Breast epithelium (tissue), 4 donors: ENCODE measurements around the gene HEXIM1. TPM values are rescaled to one million over a fixed set of nuclear protein-coding genes. Genes with fewer than 3 reads are reported as not detected.
A peak's percentile ranks its signal among the peaks of the same experiment; 100 is the strongest.

ENCODE experiments used
- DNase-seq, 2 donors: peaks; one replicate each; pipeline ENCODE4 v3.0.0-alpha.2; 2019; ENCODE audit warnings: low spot score in 2 of 2
- H3K27ac ChIP-seq, 2 donors: fragments of 200-600 bp; sonication (generic) in 1 of 2; one replicate each; pipeline ENCODE4 v1.5.1; 2016 to 2019; ENCODE audit warnings: mild to moderate bottlenecking in 1 of 2
- H3K27me3 ChIP-seq, 2 donors: fragments of 200-600 bp; sonication (generic) in 1 of 2; one replicate each; pipeline versions ENCODE4 v1.5.1 to v1.6.0; 2017 to 2019; ENCODE audit warnings: control low read depth in 1 of 2, mild to moderate bottlenecking in 1 of 2
- H3K36me3 ChIP-seq: fragments of 200-600 bp; one replicate; pipeline ENCODE4 v1.5.1; 2019
- H3K4me1 ChIP-seq, 2 donors: fragments of 200-600 bp; sonication (generic); one replicate each; pipeline ENCODE4 v1.5.1; 2016 to 2019; ENCODE audit warnings: control low read depth in 1 of 2
- H3K4me3 ChIP-seq, 3 donors: fragments of 200-600 bp; sonication (generic); 1 replicate in 2 of 3; 2 replicates in 1 of 3; pipeline ENCODE4 v1.5.1; 2016 to 2019; ENCODE audit warnings: mild to moderate bottlenecking in 3 of 3, moderate library complexity in 2 of 3
- H3K9me3 ChIP-seq, 2 donors: fragments of 200-600 bp; sonication (generic) in 1 of 2; one replicate each; pipeline ENCODE4 v1.5.1; 2016 to 2019; ENCODE audit warnings: control low read depth in 1 of 2
- CTCF ChIP-seq, 3 donors: fragments of 450-650 bp; IDR thresholded peaks; one replicate each; pipeline ENCODE4 v1.5.1; 2016 to 2017; ENCODE audit warnings: antibody characterized with exemption in 3 of 3, mild to moderate bottlenecking in 3 of 3, moderate library complexity in 3 of 3
- POLR2A ChIP-seq: fragments of 450-650 bp; IDR thresholded peaks from one replicate; pipeline ENCODE4 v1.6.1; 2016; ENCODE audit warnings: antibody characterized with exemption, mild to moderate bottlenecking, moderate library complexity
- POLR2AphosphoS5 ChIP-seq, 3 donors: sonication (generic); formaldehyde crosslinking; IDR thresholded peaks; one replicate each; pipeline ENCODE4 v1.6.1; 2017; ENCODE audit warnings: antibody characterized with exemption in 3 of 3
- intact Hi-C: fragments of 100-400 bp; cut with DNase I; formaldehyde crosslinking; loops from one replicate; pipeline ENCODE4 v1.15.1; 2023; ENCODE audit warnings: low total_unique reads
- total RNA-seq, 3 donors: library from RNA; depleted of rRNA; stranded (reverse); fragments of >200 nt; gene quantifications; one replicate each; pipeline ENCODE4 v1.1.0, GENCODE V29; 2016

Gene HEXIM1
- 10 to 100 TPM; 21.3 to 35.6 (median 33.4) TPM for total RNA-seq

- intact Hi-C loops = no loop called here
Measured at GRCh38 chr17:45148183-45149036, at the start of gene HEXIM1. HEXIM1 (plus strand) TSS chr17:45148475; CDS start chr17:45149191, 716 bp downstream.

GRCh38 chr17:45098869-45099616, 49.2 kb upstream of the HEXIM1 start:
- peaks cover 5% of the 10 kb centered on the region for H3K36me3 ChIP-seq
- H3K4me3 ChIP-seq = no peak overlapping the region
- intact Hi-C loops = no loop called here
- H3K4me1 ChIP-seq = peaks cover 12 to 44% of the 10 kb centered on the region in 2 donors
- H3K27me3 ChIP-seq = no peaks in the 10 kb centered on the region
- TF ChIP-seq CTCF (IDR thresholded peaks at IDR 0.05) = peak; percentile 76 to 96 (median 94)
- TF ChIP-seq POLR2A = no peak
- TF ChIP-seq POLR2AphosphoS5 (IDR thresholded peaks at IDR 0.05) = peak; percentile 41 to 84 (median 50)
- H3K9me3 ChIP-seq = no peaks in the 10 kb centered on the region
- peak overlapping the region; percentile 93 to 96 for H3K27ac ChIP-seq
- peak; percentile 89 to 90 for DNase-seq

More at GRCh38 chr17:45148183-45149036, at the start of gene HEXIM1:
- H3K4me3 ChIP-seq = peak within 1 kb of the TSS; percentile 66 to 83 (median 71)
- H3K36me3 ChIP-seq = no peaks in the 10 kb centered on the region
- H3K27me3 ChIP-seq = no peaks in the 10 kb centered on the region
- peaks cover 9 to 19% of the 10 kb centered on the region in 2 donors for H3K4me1 ChIP-seq
- TF ChIP-seq CTCF (IDR thresholded peaks at IDR 0.05) = no peak
- TF ChIP-seq POLR2AphosphoS5 (IDR thresholded peaks at IDR 0.05) = peak; percentile 100
- TF ChIP-seq POLR2A = peak; percentile 100
- peak; percentile 100 for DNase-seq
- peak within 1 kb of the TSS; percentile 99 to 100 for H3K27ac ChIP-seq
- H3K9me3 ChIP-seq = no peaks in the 10 kb centered on the region

GRCh38 chr17:45101546-45101882, 46.8 kb upstream of the HEXIM1 start:
- intact Hi-C loops = loop anchor here (10.0 kb wide), 2 partner anchors 77 to 187 kb away; partner anchors contain the start of gene GFAP
- Histone ChIP-seq H3K4me1 (peaks cover 11 to 34% of the 10 kb centered on the region in 2 donors), H3K27me3 (no peaks in the 10 kb centered on the region), H3K36me3 (peaks cover 16% of the 10 kb centered on the region), H3K9me3 (no peaks in the 10 kb centered on the region), H3K27ac (peak overlapping the region; percentile 68 to 87), H3K4me3 (no peak overlapping the region)
- no peak for TF ChIP-seq POLR2AphosphoS5 (IDR thresholded peaks at IDR 0.05)
- no peak for TF ChIP-seq POLR2A
- TF ChIP-seq CTCF (IDR thresholded peaks at IDR 0.05) = no peak
- no peak for DNase-seq

GRCh38 chr17:45101883-45102811, 46.1 kb upstream of the HEXIM1 start:
- TF ChIP-seq CTCF (IDR thresholded peaks at IDR 0.05) = no peak
- no peak for TF ChIP-seq POLR2AphosphoS5 (IDR thresholded peaks at IDR 0.05)
- no peak for TF ChIP-seq POLR2A
- H3K27me3 ChIP-seq = no peaks in the 10 kb centered on the region
- H3K36me3 ChIP-seq = peaks cover 16% of the 10 kb centered on the region
- peak in 1 of 2 donors; percentile 57 for DNase-seq
- no peaks in the 10 kb centered on the region for H3K9me3 ChIP-seq
- intact Hi-C loops = loop anchor here (10.0 kb wide), 2 partner anchors 77 to 187 kb away; partner anchors contain the start of gene GFAP
- no peak overlapping the region for H3K4me3 ChIP-seq
- H3K27ac ChIP-seq = peak overlapping the region; percentile 68 to 87
- H3K4me1 ChIP-seq = peaks cover 11 to 34% of the 10 kb centered on the region in 2 donors
